ENCODE data around the gene KIAA1671.

GRCh38 chr22:24952837-24953383, 394 bp downstream of the KIAA1671 start:
- TF ChIP-seq, protein P1, sequence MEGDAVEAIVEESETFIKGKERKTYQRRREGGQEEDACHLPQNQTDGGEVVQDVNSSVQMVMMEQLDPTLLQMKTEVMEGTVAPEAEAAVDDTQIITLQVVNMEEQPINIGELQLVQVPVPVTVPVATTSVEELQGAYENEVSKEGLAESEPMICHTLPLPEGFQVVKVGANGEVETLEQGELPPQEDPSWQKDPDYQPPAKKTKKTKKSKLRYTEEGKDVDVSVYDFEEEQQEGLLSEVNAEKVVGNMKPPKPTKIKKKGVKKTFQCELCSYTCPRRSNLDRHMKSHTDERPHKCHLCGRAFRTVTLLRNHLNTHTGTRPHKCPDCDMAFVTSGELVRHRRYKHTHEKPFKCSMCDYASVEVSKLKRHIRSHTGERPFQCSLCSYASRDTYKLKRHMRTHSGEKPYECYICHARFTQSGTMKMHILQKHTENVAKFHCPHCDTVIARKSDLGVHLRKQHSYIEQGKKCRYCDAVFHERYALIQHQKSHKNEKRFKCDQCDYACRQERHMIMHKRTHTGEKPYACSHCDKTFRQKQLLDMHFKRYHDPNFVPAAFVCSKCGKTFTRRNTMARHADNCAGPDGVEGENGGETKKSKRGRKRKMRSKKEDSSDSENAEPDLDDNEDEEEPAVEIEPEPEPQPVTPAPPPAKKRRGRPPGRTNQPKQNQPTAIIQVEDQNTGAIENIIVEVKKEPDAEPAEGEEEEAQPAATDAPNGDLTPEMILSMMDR (IDR thresholded peaks at IDR 0.05; ENCODE audit: low read length) = no peak
- no peak for TF ChIP-seq EZH2 (IDR thresholded peaks at IDR 0.05; ENCODE audit: borderline replicate concordance, low read length)
